KG1 (cell line): ENCODE measurements around the gene CCS.
"Not testable (repeated sequence)": the region's sequence is repeated elsewhere in the genome, so short reads cannot be mapped to it uniquely, and the experiment has no call there.

Source experiments
- DNase-seq: peaks from one replicate; lab custom pipeline; 2025; lab: John Stamatoyannopoulos, UW

Gene CCS, protein sequence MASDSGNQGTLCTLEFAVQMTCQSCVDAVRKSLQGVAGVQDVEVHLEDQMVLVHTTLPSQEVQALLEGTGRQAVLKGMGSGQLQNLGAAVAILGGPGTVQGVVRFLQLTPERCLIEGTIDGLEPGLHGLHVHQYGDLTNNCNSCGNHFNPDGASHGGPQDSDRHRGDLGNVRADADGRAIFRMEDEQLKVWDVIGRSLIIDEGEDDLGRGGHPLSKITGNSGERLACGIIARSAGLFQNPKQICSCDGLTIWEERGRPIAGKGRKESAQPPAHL

DNA sequence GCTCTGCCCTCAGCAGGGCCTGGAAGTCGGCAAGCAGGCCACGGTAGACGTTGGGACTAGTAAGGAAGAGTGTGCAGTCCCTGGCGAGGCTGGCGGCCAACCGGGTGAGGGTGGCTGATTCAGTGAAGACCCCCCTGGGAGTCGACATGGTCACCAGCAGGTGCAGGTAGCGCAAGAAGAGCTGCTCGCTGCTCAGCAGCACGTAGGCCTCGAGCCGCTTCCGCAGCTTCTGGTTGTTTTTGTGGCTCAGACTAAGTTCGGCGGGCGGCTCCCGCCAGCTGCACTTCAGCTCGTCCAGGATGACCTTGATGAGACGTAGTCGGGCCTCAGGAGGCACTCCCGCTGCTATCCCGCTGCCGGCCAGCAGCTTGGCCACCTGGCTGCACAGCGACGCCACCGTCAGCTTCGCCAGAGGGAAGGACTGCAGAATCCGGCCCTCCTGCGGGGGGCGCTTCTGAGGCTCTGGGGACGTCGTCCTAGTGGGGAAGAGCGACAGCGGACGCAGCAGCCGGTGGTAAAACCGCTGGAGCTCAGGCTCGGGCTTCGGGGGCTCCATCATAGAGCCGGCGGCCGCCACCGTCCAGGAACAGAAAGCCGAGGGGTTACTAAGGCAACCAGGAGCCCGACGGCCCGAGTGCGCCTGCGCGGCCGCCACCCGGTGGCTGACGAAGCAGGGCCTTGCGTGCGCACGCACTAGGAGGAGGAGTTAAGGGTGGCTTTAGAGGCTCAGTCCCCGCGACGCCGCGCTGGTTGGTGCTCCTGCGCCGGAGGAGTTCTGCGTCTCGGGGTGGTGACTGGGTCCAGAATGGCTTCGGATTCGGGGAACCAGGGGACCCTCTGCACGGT is at the start of gene CCS, which contains the start of gene CCDC87:
Gene CCS, plus strand, starts transcription at position 729 of the 846 bp plus-strand sequence. Its CDS starts 77 bp downstream, at position 806.
Gene CCDC87, minus strand, starts transcription at position 607 of the 846 bp plus-strand sequence. Its CDS starts 48 bp downstream, at position 559.
- DNase-seq: peak; percentile 97

DNA sequence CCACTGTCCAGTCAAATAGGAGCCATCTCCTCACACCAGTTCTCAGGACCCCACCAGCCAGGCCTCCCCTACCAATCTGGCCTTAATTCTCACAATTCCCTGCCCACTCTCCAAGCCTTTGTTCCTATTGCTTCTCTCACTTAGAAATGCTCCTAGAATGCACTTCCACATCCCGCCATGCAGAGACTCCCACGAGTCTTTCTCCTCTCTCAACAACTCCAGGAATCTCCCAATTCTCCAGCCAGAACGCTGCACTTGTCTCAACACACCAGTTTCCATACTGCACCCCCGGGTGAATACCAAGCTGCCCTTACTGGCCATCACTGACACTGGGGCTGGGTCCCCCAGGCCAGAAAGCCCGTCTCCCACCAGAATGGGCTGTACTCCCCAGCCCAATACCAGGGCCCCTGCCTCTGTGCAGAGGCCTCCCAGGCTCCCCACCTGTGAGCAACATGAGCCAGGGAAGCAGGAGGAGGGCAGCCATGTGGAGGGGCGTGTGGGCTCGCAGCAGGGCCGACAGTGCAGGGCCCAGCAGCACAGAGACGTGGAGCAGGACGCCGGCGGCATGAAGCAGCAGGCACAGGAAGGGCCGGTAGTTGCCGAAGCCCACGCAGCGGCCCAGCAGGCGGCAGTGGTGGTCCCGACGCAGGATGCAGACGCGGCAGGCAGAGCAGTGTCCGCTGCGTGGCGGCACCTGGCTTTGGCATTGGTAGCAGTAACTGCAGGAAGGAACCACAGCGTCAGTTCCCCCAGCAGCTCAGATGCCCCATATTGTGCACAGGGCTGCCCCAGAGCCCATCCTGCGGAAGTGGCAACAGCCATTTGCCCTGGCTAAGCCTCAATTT is 49.5 kb upstream of the CCS start:
- peak; percentile 87 for DNase-seq

DNA sequence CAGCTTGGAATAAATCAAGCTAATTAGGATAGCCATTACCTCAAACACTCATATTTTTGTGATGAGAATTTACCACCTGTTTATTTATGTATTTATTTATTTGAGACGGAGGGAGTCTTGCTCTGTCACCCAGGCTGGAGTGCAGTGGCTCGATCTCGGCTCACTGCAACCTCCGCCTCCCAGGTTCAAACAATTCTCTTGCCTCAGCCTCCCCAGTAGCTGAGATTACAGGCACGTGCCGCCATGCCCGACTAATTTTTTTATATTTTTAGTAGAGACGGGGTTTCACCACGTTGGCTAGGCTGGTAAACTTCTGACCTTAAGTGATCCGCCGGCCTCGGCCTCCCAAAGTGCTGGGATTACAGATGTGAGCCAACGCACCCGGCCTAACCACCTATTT is 48.0 kb upstream of the CCS start:
- DNase-seq: not testable (repeated sequence)

DNA sequence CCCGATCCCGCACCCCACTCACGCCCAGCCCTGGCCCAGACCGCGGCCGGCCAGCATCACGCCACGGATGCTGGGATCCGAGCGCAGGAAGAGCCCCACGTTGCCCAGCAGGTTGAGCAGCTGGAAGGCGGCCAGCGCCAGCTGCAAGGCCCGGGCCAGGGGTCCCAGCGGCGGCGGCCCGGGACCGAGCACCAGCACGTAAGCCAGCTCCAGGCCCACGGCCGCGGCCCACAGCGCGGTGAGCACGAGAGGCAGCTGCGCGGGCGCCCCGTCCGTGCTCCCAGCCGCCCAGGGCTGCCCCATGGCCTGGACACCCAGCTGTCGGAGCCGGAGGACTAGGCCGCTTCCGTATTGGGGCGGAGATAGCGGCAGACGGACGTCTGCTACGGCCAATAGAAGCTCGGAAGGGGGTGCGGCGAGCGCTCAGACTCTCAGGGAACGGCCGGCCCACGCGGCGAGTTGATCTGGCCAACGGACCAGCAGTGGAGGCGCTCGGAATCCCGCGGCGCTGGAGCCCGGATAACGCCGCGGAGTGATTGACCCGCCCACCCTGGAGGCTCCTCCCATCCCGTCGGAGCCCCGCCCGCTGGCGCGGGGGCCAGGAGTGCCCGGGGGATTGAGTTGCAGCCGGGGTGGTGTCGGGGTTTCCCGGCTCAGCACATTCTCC is 47.2 kb upstream of the CCS start, which contains the start of gene ZDHHC24:
Gene ZDHHC24, minus strand, starts transcription at position 348 of the 667 bp plus-strand sequence. Its CDS starts 45 bp downstream, at position 303.
- DNase-seq: peak; percentile 92

GRCh38 chr11:66546368-66546965 is 46.5 kb upstream of the CCS start, which contains the start of gene ACTN3:
Gene ACTN3 (plus strand): TSS chr11:66546903. CDS start chr11:66546938, 35 bp downstream.
- DNase-seq: no peak

GRCh38 chr11:66546966-66547661 is 45.9 kb upstream of the CCS start:
- DNase-seq: no peak

DNA sequence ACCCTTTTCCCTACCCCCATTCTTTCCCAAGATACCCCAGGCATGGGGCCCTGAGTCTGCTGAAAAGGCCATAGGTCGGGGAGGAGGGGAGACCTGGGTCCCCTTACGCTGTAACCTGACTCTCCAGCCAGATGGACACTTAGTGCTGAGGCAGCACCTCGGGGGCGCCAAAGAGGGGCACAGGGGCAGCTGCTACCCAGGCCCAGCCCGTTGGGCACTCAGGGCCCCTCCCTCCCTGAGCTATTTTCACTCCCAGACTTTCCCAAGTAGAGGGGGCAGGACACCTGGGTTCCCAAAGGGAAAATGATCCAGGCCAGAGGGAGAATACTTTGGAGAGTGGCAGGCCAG is 45.3 kb upstream of the CCS start:
- DNase-seq: no peak

DNA sequence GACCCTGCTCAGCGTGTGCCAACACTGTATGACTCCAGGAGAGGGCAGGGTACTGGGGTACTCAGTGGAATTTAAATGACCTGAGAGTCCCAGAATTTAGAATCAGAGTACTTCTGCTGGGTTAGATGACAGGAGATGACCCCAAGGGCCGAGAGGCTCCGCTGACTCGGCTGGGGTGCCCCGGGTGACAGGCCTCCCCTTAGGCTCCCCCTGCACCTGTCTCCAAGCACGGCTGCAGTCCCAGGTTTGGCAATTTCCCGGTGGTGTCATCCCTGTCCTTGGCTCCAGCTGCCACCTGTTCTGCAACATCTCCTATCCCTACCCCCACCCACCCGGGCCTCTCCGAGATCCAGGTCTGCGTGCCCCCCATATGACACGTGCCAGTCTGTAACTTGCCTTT is 44.9 kb upstream of the CCS start:
- no peak for DNase-seq

DNA sequence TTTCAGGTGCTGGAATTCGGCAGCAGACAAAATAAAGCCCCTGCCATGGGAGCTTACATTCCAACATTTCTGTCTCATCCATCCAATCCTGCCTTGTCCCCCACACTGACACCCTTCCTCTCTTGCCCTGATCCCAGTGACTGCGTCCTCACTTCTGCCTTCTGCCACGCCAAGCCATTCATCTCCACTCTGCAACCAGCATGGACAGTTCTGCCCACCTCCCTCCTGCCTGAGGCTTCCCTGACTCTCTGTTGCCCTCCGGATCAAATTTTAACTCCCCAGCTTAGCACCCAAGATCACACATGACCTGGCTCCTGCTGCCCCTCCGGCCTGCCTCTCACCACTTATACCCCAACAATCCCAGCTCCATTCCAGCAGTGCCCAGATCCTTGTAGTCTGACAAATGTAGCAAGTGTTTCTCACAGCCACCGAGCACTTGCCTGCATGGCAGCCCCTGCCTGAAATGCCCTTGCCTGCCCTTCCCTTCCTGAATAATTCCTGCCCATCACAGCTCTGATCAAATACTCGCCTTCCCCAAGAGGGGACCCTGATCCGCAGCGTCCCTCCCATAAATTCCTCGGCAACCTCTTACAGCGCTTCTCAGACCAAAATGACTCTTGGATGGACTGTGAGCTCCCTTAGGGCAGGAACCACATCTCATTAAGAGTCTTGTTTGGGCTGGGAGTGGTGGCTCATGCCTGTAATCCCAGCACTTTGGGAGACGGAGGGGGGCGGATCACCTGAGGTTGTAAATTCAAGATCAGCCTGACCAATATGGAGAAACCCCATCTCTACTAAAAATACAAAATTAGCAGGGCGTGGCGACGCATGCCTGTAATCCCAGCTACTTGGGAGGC is 44.0 kb upstream of the CCS start:
- no peak for DNase-seq

DNA sequence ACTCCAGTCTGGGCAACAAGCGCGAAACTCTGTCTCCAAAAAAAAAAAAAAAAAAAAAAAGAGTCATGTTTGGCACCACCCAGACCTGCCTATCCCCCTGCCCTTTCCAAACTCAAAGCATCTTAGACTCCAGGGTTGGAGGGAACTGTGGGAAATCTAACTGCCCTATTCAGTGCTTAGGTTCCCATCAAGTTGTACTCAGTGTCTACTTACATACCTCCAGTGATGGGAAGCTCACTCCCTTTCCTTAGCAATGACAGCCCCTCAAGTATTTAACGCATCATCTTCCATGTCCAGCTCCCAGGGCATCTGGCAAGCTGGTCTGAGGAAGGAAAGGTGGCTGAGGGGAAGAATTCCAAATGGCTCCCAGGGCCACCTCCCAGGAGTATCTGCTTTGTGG is 43.3 kb upstream of the CCS start:
- DNase-seq: no peak

GRCh38 chr11:66550887-66551286 is 42.1 kb upstream of the CCS start:
- DNase-seq: no peak

DNA sequence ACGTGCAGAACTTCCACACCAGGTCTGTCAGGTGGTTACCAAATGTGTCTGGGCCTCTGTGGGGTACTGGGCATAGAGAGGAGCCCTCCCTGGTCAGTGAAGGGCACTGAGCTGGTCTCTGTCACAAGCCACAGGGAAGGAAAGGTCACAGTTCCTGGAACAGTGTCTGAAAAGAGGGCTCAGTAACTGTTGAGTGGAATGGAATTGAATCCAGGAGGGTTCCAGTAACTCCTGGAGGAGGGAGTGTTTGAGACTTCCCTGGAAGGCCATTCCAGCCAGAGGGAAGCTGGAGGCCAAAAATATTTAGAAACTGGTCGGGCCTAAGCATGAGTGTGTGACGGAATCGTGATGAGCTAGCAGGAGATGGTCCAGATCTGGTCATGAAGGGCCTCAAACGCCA is 38.4 kb upstream of the CCS start:
- DNase-seq: no peak

DNA sequence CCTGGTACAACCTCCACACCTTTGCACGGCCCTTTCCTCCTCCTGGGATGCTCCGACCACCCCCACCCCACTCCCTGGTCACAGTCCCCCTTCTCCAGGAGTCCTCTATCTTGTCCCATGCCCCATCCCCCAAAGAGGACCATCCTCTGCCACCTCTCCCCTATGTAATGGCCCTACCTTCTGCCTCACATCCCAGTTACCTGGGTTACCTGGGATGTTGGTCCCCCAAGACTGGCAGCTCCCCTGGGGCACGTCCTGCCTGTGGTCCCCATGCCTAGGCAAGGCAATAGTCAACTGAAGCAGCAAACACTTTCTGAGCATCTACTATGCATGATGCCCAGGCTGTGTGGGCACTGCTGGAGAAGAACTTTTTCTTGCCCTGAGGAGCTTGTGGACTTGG is 37.6 kb upstream of the CCS start:
- DNase-seq: no peak

GRCh38 chr11:66556086-66556485 is 36.9 kb upstream of the CCS start:
- no peak for DNase-seq

DNA sequence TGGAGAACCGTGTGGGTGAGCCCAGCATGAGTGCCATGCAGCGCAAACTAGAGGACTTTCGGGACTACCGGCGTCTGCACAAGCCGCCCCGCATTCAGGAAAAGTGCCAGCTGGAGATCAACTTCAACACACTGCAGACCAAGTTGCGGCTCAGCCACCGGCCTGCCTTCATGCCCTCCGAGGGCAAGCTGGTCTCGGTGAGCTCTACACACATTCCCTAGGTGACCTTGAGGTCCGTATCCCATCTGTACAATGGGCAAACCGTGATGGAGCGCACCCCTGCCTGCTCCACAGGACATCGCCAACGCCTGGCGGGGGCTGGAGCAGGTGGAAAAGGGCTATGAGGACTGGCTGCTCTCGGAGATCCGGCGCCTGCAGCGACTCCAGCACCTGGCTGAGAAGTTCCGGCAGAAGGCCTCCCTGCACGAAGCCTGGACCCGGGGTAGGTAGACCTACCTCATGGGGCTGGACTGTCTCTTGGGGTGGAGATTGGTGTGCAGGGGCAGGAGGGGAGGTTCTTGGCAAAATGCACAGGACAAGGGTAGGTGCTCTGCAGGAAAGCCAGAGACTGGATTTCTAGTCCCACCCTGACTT is 35.2 kb upstream of the CCS start:
- DNase-seq: no peak

DNA sequence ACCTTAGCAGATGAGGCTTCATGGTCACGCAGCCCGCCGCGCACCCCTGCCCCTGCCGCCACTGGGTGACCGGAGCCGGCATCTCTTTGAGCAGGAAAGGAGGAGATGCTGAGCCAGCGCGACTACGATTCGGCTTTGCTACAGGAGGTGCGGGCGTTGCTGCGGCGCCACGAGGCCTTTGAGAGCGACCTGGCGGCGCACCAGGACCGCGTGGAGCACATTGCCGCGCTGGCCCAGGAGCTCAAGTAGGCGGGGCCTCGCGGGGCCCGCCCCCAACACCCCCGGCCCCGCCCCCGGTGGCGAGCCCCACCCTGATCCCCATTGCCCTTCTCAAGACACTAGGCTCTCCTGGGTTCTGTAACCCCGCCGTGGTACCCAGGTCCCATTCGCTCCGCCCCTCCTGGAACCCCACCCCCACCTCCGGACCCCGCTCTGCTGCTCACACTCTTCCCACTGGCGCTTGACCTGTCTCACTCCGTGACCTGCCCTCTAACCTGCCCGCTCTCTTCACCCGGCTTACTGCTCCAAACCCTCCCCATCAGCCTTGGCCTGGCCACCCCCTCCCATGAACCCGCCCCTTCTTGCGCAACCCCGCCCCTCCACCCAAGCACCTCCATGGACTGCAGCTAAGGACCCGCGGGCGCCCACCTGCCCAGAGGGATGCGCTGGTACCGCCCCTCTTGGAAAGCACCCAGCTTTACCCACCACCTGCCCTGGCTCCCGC is 33.7 kb upstream of the CCS start:
- DNase-seq: no peak

GRCh38 chr11:66559866-66560676 is 32.9 kb upstream of the CCS start:
- no peak for DNase-seq
